WI38 (cell line): Measurements from ENCODE around the gene AFAP1.
"Not testable (repeated sequence)": the region's sequence is repeated elsewhere in the genome, so short reads cannot be mapped to it uniquely, and the experiment has no call there.

ENCODE experiments used
- H3K4me3 ChIP-seq: 2 replicates; pipeline ENCODE4 v1.5.1; 2011; ENCODE audit warnings: low read depth, mild to moderate bottlenecking, control low read depth, low read length
- CTCF ChIP-seq: IDR thresholded peaks from 2 replicates; pipeline ENCODE4 v1.5.1; 2012; ENCODE audit warnings: low read depth, mild to moderate bottlenecking, control low read depth, low read length

The AFAP1 gene

DNA sequence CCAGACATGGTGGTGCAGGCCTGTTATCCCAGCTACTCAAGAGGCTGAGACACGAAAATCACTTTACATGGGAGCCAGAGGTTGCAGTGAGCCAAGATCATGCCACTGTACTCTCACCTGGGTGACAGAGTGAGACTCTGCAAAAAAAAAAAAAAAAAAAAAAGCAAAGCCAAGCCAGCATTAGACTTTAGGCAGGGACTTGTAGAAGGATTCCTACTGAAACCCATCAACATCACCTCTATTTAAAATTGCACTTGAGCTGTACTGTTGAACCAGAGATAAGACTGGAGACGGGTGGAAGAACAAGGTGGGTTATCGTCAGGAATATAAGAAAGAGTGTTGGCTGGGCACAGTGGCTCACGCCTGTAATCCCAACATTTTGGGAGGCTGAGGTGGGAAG lies 15.7 kb upstream of the AFAP1 start:
- no peak for TF ChIP-seq CTCF
- no peak overlapping the region for H3K4me3 ChIP-seq

- no peak for TF ChIP-seq CTCF
Observed at GRCh38 chr4:7952615-7953014, 13.0 kb upstream of the AFAP1 start.

GRCh38 chr4:7950301-7951092 lies 10.8 kb upstream of the AFAP1 start:
- H3K4me3 ChIP-seq = no peak overlapping the region
- TF ChIP-seq CTCF = no peak

More at GRCh38 chr4:7952615-7953014, 13.0 kb upstream of the AFAP1 start:
- H3K4me3 ChIP-seq = no peak overlapping the region

DNA sequence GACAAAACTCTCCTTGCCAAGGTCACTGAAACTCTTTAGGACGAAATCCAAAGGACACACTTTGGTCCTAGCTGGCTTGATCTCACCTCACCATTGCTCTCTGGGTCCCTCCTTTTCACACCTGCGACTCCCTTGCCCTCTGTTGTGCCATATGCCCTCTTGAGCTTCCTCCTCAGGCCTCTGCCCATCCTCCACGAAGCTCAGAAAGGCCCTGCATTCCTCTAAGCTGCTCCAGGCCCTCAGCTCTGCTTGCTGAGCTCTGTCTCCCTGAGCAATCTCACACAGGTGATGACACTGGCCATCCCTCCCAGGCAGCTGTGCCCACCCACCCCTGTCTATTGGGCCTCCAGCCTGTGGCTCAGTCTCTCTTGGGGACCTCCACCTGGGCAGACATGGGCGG lies 10.1 kb upstream of the AFAP1 start:
- no peak overlapping the region for H3K4me3 ChIP-seq
- TF ChIP-seq CTCF = no peak

- no peak overlapping the region for H3K4me3 ChIP-seq
- no peak for TF ChIP-seq CTCF
Observed at GRCh38 chr4:7947927-7948326, 8.3 kb upstream of the AFAP1 start.

DNA sequence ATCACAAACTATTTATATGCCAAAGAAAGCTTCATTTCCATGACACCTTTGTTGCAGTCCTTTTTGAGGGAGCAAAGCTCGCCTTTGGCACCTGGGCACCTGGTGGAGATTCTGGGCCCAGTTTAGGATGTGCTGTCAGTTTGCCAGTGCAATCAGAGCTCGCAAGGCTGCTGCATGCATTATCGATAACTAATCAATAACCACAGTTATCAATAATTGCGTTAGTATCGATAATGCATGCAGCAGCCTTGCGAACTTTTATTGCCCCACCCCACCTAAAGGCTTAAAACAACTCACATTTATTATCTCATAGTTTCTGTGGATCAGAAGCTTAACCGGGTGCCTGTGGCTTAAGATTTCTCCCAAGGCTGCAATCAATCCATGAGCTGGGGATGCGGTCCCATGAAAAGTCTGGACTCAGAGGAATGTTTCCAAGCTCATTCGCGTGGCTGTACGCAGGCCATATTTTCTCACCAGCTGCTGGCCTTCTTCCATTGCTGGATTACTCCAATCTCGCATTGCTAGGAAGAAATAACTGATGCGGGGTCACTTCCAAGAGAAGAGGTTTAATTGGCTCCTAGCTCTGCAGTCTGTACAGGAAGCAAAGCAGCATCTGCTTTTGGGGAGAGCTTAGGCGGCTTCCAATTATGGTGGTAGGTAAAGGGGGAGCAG lies 6.2 kb upstream of the AFAP1 start:
- TF ChIP-seq CTCF = no peak
- no peak overlapping the region for H3K4me3 ChIP-seq

GRCh38 chr4:7944599-7945220 lies 5.0 kb upstream of the AFAP1 start:
- no peak for TF ChIP-seq CTCF
- H3K4me3 ChIP-seq = no peak overlapping the region

DNA sequence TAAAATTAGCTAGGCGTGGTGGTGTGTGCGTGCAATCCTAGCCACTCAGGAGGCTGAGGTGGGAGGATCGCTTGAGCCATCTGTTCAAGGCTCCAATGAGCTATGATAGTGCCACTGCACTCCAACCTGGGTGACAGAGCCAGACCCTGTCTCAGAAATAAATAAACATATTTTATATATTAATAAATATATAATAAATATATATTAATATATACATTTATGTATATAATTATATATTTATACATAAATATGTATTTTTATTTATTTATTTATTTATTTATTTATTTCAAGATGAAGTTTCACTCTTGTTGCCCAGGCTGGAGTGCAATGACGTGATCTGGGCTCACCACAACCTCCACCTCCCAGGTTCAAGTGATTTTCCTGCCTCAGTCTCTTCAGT lies 4.0 kb upstream of the AFAP1 start:
- H3K4me3 ChIP-seq = not testable (repeated sequence)
